Heart left ventricle (tissue), 13 donors: ENCODE measurements around the gene PRPF19.

Experiments
- POLR2A ChIP-seq, 2 donors: fragments of 450-650 bp; IDR thresholded peaks; one replicate each; pipeline ENCODE4 v1.6.1; 2017; ENCODE audit warnings: antibody characterized with exemption in 2 of 2, mild to moderate bottlenecking in 2 of 2, moderate library complexity in 2 of 2
- TF ChIP-seq, protein P1 (sequence below), 12 donors: fragments of 200-600 bp; sonication (generic) in 4 of 12; IDR thresholded peaks; one replicate each; pipeline versions ENCODE4 v1.5.0 to v1.8.0; 2018 to 2022; ENCODE audit warnings: antibody characterized with exemption in 12 of 12, mild to moderate bottlenecking in 5 of 12
- donor health status: ischemic (EF 13 %, LVEDD 7.1; RV severe dilation, severe dysfunction).
- donor health status: DM: no; HTN: yes; CAD: no.
- donor health status: DM: no; HTN: no; CAD: no.
- donor health status: ischemic (EF 25% LVEDD 6.9; RV normal size, moderate dysfunction).
- donor health status: ischemic (EF 25% LVEDD 5.7; RV mildly dilated, moderate dysfunction).
- donor health status: ischemic (EF 35%, LVEDD 5.7; RV mildly dilated, moderate dysfunction).
- donor health status: nonischemic (EF 11% LVEDD 7.7; RV severe dilation, severe dysfunction).
- donor health status: DM: yes; HTN: yes; CAD: no.
- donor health status: PGD.
- donor health status: ischemic (EF 29% LVEDD 5.4; RV normal size, mild dysfunction).
- donor health status: nonischemic (EF 23%, LVEDD 6.1; RV moderate dilation, normal function).

DNA sequence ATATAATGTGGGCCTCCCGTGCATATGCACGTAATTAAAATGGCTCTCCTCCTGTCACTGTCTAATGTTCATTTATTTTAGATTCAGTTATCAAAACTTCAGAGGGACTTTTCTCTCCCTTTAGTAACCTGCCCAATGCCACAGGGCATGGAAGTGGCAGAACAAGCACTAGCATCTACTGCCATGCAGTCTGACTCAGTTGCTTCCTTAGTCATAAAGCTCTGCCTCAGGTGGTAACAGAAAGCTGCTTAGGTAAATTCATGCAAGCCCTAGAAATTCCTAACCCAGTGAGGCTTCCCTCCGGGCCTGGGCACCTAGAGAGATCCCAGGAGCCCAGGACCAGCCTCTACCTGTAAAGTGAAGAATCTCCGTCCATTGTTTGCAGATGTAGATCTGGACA is 8.9 kb downstream of the PRPF19 start:
- TF ChIP-seq, protein P1, sequence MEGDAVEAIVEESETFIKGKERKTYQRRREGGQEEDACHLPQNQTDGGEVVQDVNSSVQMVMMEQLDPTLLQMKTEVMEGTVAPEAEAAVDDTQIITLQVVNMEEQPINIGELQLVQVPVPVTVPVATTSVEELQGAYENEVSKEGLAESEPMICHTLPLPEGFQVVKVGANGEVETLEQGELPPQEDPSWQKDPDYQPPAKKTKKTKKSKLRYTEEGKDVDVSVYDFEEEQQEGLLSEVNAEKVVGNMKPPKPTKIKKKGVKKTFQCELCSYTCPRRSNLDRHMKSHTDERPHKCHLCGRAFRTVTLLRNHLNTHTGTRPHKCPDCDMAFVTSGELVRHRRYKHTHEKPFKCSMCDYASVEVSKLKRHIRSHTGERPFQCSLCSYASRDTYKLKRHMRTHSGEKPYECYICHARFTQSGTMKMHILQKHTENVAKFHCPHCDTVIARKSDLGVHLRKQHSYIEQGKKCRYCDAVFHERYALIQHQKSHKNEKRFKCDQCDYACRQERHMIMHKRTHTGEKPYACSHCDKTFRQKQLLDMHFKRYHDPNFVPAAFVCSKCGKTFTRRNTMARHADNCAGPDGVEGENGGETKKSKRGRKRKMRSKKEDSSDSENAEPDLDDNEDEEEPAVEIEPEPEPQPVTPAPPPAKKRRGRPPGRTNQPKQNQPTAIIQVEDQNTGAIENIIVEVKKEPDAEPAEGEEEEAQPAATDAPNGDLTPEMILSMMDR (IDR thresholded peaks at IDR 0.05) = no peak
- no peak for TF ChIP-seq POLR2A (IDR thresholded peaks at IDR 0.05)
